ENCODE data around the gene ACOX2. TPM values are rescaled to one million over a fixed set of nuclear protein-coding genes. Genes with fewer than 3 reads are reported as not detected.

The ACOX2 gene
- total RNA-seq, 1 donor from 2014 or later = 0.98 TPM

DNA sequence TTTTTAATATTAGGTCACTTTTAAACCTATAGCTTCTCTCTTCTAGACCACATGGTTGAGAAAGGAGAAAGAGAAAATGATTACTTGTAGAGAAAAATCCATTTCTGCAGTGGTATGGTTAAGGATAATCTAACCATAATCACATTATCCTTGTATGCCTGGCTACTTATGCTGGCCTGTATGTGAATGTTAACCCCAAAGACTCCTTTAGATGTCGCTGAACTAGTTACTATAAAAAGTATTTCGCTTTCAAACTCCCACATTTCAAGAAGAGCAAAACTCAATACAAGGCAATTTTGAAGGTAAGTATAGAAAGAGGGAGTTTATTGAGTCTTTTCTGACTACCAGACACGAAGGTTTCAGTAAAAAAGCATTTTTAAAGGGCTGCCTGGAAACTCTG lies 42.9 kb downstream of the ACOX2 start:
- Mint-ChIP-seq H3K36me3 (ENCODE audit: low read depth) (peaks cover 3% of the 10 kb centered on the region), H3K4me1 (peaks cover 63% of the 10 kb centered on the region), H3K27me3 (ENCODE audit: low read depth) (no peaks in the 10 kb centered on the region), H3K9me3 (no peaks in the 10 kb centered on the region), H3K27ac (ENCODE audit: unreplicated experiment) (no peak overlapping the region), H3K4me3 (peak overlapping the region; percentile 95)
- TF ChIP-seq, protein P1, sequence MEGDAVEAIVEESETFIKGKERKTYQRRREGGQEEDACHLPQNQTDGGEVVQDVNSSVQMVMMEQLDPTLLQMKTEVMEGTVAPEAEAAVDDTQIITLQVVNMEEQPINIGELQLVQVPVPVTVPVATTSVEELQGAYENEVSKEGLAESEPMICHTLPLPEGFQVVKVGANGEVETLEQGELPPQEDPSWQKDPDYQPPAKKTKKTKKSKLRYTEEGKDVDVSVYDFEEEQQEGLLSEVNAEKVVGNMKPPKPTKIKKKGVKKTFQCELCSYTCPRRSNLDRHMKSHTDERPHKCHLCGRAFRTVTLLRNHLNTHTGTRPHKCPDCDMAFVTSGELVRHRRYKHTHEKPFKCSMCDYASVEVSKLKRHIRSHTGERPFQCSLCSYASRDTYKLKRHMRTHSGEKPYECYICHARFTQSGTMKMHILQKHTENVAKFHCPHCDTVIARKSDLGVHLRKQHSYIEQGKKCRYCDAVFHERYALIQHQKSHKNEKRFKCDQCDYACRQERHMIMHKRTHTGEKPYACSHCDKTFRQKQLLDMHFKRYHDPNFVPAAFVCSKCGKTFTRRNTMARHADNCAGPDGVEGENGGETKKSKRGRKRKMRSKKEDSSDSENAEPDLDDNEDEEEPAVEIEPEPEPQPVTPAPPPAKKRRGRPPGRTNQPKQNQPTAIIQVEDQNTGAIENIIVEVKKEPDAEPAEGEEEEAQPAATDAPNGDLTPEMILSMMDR (conservative IDR thresholded peaks at IDR 0.05) = no peak
- DNase-seq (ENCODE audit: low read depth, low spot score) = no peak

DNA sequence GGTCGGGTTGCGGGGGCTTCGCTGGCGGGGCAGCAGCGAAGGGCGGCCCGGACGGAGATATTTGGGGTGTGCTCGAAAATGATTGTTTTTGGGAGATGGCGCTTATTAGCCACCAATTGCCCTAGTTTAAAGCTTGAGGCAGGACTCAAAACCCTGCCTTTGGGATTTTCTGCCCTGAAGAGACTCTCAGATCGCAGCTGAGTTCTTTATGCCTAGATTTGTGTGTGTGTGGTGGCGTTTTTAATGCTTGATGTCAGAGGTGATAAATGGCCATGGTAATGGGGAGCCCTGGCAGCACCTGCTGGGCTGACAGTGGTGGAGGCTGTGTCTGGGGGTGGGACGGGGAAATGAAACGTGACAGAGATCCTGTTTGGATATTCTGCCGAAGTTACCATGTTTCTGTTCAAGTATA lies 44.5 kb downstream of the ACOX2 start:
- Mint-ChIP-seq H3K27me3 (ENCODE audit: low read depth) (peaks cover 12% of the 10 kb centered on the region), H3K36me3 (ENCODE audit: low read depth) (no peaks in the 10 kb centered on the region), H3K27ac (ENCODE audit: unreplicated experiment) (peak overlapping the region; percentile 95), H3K9me3 (no peaks in the 10 kb centered on the region), H3K4me3 (peak overlapping the region; percentile 95), H3K4me1 (peaks cover 56% of the 10 kb centered on the region)
- TF ChIP-seq, protein P1 (conservative IDR thresholded peaks at IDR 0.05) = no peak
- DNase-seq (ENCODE audit: low read depth, low spot score) = no peak

DNA sequence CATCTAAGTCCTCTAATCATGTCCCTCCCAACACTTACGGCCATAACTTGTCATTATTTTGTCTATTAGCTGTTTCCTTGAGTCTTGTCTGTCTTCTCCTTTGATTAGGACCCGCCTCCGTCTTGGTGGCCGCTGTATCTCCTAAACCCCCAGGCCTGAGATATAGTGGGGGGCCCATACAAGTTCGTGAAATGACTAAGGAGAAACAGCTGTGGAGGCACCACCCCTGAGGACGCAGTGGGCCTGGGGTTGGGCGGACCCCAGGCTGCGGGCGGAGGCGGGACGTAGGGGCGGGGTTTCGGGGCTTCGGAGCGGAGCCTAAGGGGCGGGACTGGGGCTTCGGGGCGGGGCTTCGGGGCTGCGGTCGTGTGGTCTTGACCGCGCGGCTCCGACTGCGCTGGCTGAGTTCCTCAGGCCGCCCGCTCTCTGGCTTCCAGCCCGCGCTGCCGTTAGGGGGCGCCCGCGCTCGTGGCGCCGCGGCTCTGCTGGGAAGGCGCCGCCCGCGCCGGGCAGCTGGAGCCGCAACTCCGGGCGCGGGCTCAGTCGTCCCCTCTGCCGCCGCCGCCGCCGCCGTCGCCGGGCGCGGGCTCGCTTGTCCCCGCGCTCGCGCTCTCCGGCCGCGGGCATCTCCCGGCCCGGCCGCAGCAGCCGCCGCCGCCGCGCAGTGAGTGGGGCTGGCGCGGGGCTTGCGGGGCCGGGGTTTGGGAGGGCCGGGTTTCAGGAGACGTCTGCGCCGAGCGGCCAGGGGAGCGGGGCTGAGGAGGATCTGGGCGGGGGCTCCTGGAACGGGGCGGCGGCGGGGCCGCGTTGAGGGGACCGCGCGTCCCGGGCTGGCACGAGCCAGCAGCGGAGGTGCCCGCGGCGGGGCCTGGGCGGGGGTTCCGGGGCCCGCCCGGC lies 45.2 kb downstream of the ACOX2 start, which contains the start of gene KCTD6:
Gene KCTD6 (plus strand): TSS at position 591 of the 897 bp plus-strand sequence. CDS start 6,660 bp downstream, outside the sequence.
- H3K4me3 Mint-ChIP-seq = peak within 1 kb of the TSS; percentile 95
- peak; percentile 93 for DNase-seq (ENCODE audit: low read depth, low spot score)
- H3K36me3 Mint-ChIP-seq (ENCODE audit: low read depth) = no peaks in the 10 kb centered on the region
- H3K27me3 Mint-ChIP-seq (ENCODE audit: low read depth) = peaks cover 20% of the 10 kb centered on the region
- no peaks in the 10 kb centered on the region for H3K9me3 Mint-ChIP-seq
- peak within 1 kb of the TSS; percentile 95 for H3K27ac Mint-ChIP-seq (ENCODE audit: unreplicated experiment)
- TF ChIP-seq, protein P1 (conservative IDR thresholded peaks at IDR 0.05) = peak; percentile 85
- H3K4me1 Mint-ChIP-seq = peaks cover 49% of the 10 kb centered on the region

DNA sequence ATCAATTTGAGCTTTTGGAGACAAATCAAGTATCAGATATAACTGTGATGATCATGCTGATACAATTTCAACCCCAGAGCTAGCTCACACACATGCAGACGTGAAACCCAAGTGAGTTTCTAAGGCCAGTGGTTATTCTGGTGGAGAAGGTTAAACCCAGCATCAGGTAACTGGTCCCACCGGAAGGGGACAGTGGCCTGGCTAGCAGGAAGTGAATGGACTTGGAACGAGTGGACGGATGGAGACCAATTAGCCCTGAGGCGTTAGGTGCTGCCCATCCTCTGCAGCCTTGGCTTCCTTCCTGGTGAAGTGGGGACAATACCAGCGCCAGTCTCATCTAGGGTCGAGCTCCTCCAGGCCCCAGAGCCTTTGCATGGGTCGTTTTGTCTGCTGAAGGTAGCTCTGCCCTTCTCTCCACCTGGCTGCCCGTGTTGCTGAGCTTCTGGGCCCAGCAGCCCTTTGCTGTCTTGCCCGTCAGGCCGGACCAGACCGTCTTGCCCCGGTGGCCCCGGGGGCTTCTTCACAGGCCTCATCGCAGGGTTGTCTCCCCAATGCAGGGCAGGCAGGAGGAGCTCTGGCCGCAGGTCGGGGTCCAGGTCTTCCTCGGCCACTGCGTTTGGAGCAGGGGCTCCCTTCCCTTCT lies 46.0 kb downstream of the ACOX2 start:
- Mint-ChIP-seq H3K36me3 (ENCODE audit: low read depth) (no peaks in the 10 kb centered on the region), H3K27ac (ENCODE audit: unreplicated experiment) (no peak overlapping the region), H3K4me3 (peak overlapping the region; percentile 81), H3K4me1 (peaks cover 41% of the 10 kb centered on the region), H3K27me3 (ENCODE audit: low read depth) (peaks cover 25% of the 10 kb centered on the region), H3K9me3 (no peaks in the 10 kb centered on the region)
- no peak for DNase-seq (ENCODE audit: low read depth, low spot score)
- TF ChIP-seq, protein P1 (conservative IDR thresholded peaks at IDR 0.05) = no peak

DNA sequence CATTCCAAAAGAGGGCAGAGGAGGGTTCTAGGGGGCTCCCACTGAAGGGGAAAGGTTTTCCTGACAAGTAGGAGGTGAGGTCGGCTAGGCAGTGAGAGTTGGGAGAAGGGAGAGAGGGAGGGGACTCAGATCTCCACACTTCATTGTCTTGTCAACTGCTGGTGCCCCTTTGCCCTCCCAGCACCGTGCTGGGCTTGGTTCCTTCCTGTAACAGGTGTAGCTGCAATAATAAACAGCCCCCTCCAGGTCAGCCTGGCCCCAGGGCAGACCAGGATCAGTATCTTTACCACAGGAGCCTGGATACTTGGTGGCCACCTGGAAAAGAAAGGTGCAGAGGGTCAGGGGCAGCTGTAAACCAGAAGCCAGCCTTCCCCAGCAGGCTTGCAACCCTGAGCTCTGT lies 48.0 kb downstream of the ACOX2 start:
- Mint-ChIP-seq H3K4me1 (peaks cover 21% of the 10 kb centered on the region), H3K4me3 (peak overlapping the region; percentile 32), H3K27ac (ENCODE audit: unreplicated experiment) (no peak overlapping the region), H3K36me3 (ENCODE audit: low read depth) (no peaks in the 10 kb centered on the region), H3K9me3 (no peaks in the 10 kb centered on the region), H3K27me3 (ENCODE audit: low read depth) (peaks cover 25% of the 10 kb centered on the region)
- no peak for DNase-seq (ENCODE audit: low read depth, low spot score)
- TF ChIP-seq, protein P1 (conservative IDR thresholded peaks at IDR 0.05) = no peak
